ENCODE data around the gene ATOH1.

DNA sequence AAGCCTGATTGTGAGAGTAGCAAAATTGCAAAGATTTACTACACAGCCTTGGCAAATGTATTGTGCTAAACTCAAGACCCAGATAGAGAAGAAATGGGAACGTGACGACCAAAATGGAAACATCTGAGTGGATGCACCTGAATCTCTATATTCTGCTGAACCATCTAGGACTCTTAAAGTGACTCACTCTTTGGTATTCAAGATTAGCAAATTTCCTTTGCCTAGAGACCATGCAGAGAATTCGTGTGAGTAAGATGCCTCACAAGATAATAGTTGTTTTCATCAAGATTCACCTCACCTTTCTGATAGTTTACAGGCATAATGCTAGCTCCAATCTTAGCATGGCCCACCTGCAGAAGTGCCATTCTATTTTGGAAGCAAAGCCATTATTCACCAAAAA lies 14.4 kb upstream of the ATOH1 start:
- TF ChIP-seq, protein P1, sequence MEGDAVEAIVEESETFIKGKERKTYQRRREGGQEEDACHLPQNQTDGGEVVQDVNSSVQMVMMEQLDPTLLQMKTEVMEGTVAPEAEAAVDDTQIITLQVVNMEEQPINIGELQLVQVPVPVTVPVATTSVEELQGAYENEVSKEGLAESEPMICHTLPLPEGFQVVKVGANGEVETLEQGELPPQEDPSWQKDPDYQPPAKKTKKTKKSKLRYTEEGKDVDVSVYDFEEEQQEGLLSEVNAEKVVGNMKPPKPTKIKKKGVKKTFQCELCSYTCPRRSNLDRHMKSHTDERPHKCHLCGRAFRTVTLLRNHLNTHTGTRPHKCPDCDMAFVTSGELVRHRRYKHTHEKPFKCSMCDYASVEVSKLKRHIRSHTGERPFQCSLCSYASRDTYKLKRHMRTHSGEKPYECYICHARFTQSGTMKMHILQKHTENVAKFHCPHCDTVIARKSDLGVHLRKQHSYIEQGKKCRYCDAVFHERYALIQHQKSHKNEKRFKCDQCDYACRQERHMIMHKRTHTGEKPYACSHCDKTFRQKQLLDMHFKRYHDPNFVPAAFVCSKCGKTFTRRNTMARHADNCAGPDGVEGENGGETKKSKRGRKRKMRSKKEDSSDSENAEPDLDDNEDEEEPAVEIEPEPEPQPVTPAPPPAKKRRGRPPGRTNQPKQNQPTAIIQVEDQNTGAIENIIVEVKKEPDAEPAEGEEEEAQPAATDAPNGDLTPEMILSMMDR (IDR thresholded peaks at IDR 0.05 in 4 of 5, conservative IDR thresholded peaks at IDR 0.05 in 1 of 5) = no peak
- TF ChIP-seq POLR2A (IDR thresholded peaks at IDR 0.05) = no peak

Measured in gastrocnemius medialis (tissue), 4 donors.